Measurements from ENCODE around the gene ACKR4. TPM values are rescaled to one million over a fixed set of nuclear protein-coding genes. Genes with fewer than 3 reads are reported as not detected.

ACKR4 gene
- total RNA-seq, 4 donors from 2014 or later, result 0.42 to 2.2 (median 0.84) TPM

- H3K36me3 ChIP-seq, result peaks cover 8 to 48% (median 26%) of the 10 kb centered on the region in 4 donors
- TF ChIP-seq EP300 (IDR thresholded peaks at IDR 0.05), result no peak
- TF ChIP-seq POLR2AphosphoS5 (IDR thresholded peaks at IDR 0.05), result no peak
- H3K27ac ChIP-seq (replicated peaks in 1 of 4), result no peak overlapping the region
- H3K4me1 ChIP-seq, result no peaks in the 10 kb centered on the region
- H3K9me3 ChIP-seq, result no peaks in the 10 kb centered on the region
- H3K27me3 ChIP-seq, result no peaks in the 10 kb centered on the region
- no peak overlapping the region for H3K4me3 ChIP-seq
- no peak for DNase-seq (ENCODE audit: extremely low spot score)
- intact Hi-C loops (cut with DNase I), result loop anchor here (2.0 kb wide), 1 partner anchor 107 kb away; no protein-coding TSS in a partner anchor
- 61% methylated on average over 2 of the region's 2 CpGs for WGBS
These were observed 46.3 kb downstream of the ACKR4 start for GRCh38 chr3:132643366-132643765.

GRCh38 chr3:132645058-132645457 is 48.0 kb downstream of the ACKR4 start:
- TF ChIP-seq POLR2AphosphoS5 (IDR thresholded peaks at IDR 0.05) (no peak), POLR2A (IDR thresholded peaks at IDR 0.05; ENCODE audit: low read depth) (no peak), EP300 (IDR thresholded peaks at IDR 0.05) (no peak), CTCF (IDR thresholded peaks at IDR 0.05) (no peak)
- Histone ChIP-seq H3K36me3 (peaks cover 0 to 31% (median 11%) of the 10 kb centered on the region in 4 donors), H3K9me3 (no peaks in the 10 kb centered on the region), H3K27me3 (no peaks in the 10 kb centered on the region), H3K27ac (replicated peaks in 1 of 4) (no peak overlapping the region), H3K4me1 (no peaks in the 10 kb centered on the region), H3K4me3 (no peak overlapping the region)
- WGBS, result 100% methylated on average over 1 of the region's 1 CpG
- no peak for DNase-seq (ENCODE audit: extremely low spot score)
- intact Hi-C loops (cut with DNase I), result no loop called here

- no peaks in the 10 kb centered on the region for H3K27me3 ChIP-seq
- H3K4me3 ChIP-seq, result no peak overlapping the region
- TF ChIP-seq EP300 (IDR thresholded peaks at IDR 0.05) (no peak), POLR2A (IDR thresholded peaks at IDR 0.05; ENCODE audit: low read depth) (no peak), CTCF (IDR thresholded peaks at IDR 0.05) (no peak), POLR2AphosphoS5 (IDR thresholded peaks at IDR 0.05) (no peak)
- intact Hi-C loops (cut with DNase I), result no loop called here
- no peaks in the 10 kb centered on the region for H3K9me3 ChIP-seq
- no peak for DNase-seq (ENCODE audit: extremely low spot score)
- 0% methylated on average over 1 of the region's 1 CpG for WGBS
- no peaks in the 10 kb centered on the region for H3K36me3 ChIP-seq
- peaks cover 2 to 17% (median 6%) of the 10 kb centered on the region in 4 donors for H3K4me1 ChIP-seq
- no peak overlapping the region for H3K27ac ChIP-seq (replicated peaks in 1 of 4)
These were observed 53.1 kb downstream of the ACKR4 start for GRCh38 chr3:132650153-132650552.

Other genes with a start within 250 kb of the ACKR4 start
- 10 to 100 TPM; 43.1 to 52.4 (median 48.8) TPM for gene DNAJC13, start 179.8 kb upstream of the ACKR4 start, total RNA-seq
- gene ACAD11, start 62.5 kb downstream of the ACKR4 start, total RNA-seq, result 10 to 100 TPM; 14.1 to 26.6 (median 17.2) TPM
- gene UBA5, start 63.1 kb downstream of the ACKR4 start, total RNA-seq, result 10 to 100 TPM; 23.7 to 42.2 (median 31.7) TPM
- gene NPHP3, start 125.1 kb downstream of the ACKR4 start, total RNA-seq, result 10 to 100 TPM; 22.7 to 31.1 (median 26.4) TPM